T-cell (primary cell): Measurements from ENCODE around the gene GTPBP4. TPM values are rescaled to one million over a fixed set of nuclear protein-coding genes. Genes with fewer than 3 reads are reported as not detected.
A peak's percentile ranks its signal among the peaks of the same experiment; 100 is the strongest.

ENCODE experiments used
- ATAC-seq, 4 experiments: fragments of 200-7000 bp in 3 of 4; fragments of 150-1000 bp in 1 of 4; cut with Tn5 transposase; replicated peaks in 1 of 4; 1 replicate in 3 of 4; 2 replicates in 1 of 4; pipeline ENCODE4 v1.10.0; 2021; ENCODE audit warnings: moderate library complexity in 3 of 4, mild to moderate bottlenecking in 2 of 4, moderate number of reproducible peaks in 1 of 4
- CTCF ChIA-PET, 2 donors: fragments of 300-600 bp; sonication (Branson Sonifier 250); formaldehyde crosslinking; loops; one replicate each; lab custom pipeline; 2022; ENCODE audit warnings: antibody characterized with exemption in 2 of 2; lab: Charles Lee
- POLR2A ChIA-PET, 2 donors: fragments of 300-600 bp; sonication (Branson Sonifier 250); formaldehyde crosslinking; loops; one replicate each; lab custom pipeline; 2022; ENCODE audit warnings: antibody characterized with exemption in 2 of 2; lab: Charles Lee
- DNase-seq, 35 experiments: peaks; one replicate each; pipeline versions ENCODE4 v3.0.0 to v3.0.0-alpha.2; 2013 to 2023
- H3K27ac ChIP-seq: one replicate; pipeline ENCODE4 v1.5.1; 2013; ENCODE audit warnings: low read length
- H3K27me3 ChIP-seq, 2 experiments: replicated peaks in 1 of 2; 1 replicate in 1 of 2; 2 replicates in 1 of 2; pipeline versions ENCODE4 v1.6.1 to v1.7.0; 2013; ENCODE audit warnings: low read length in 1 of 2, mixed read lengths in 1 of 2; ENCODE audit not compliant: control insufficient read depth in 2 of 2, insufficient read depth in 2 of 2; ENCODE audit errors: extremely low read depth in 1 of 2
- H3K36me3 ChIP-seq, 2 donors: 1 replicate in 1 of 2; 2 replicates in 1 of 2; pipeline versions ENCODE4 v1.6.1 to v1.7.0; 2013; ENCODE audit warnings: low read length in 1 of 2; ENCODE audit not compliant: control insufficient read depth in 2 of 2, insufficient read depth in 1 of 2; ENCODE audit errors: extremely low read depth in 1 of 2
- H3K4me1 ChIP-seq, 2 experiments: 1 replicate in 1 of 2; 2 replicates in 1 of 2; pipeline versions ENCODE4 v1.6.1 to v1.7.0; 2013; ENCODE audit warnings: low read length in 2 of 2, mixed read lengths in 1 of 2; ENCODE audit not compliant: insufficient read depth in 2 of 2, control insufficient read depth in 1 of 2; ENCODE audit errors: extremely low read depth in 1 of 2
- H3K4me3 ChIP-seq, 2 donors: 1 replicate in 1 of 2; 2 replicates in 1 of 2; pipeline versions ENCODE4 v1.5.1 to v1.7.0; 2013; ENCODE audit warnings: mild to moderate bottlenecking in 2 of 2, low read length in 1 of 2, moderate library complexity in 1 of 2; ENCODE audit not compliant: control insufficient read depth in 1 of 2; ENCODE audit errors: extremely low read depth in 1 of 2
- H3K9me3 ChIP-seq: 2 replicates; pipeline ENCODE4 v1.7.0; 2013
- H3K27ac Mint-ChIP-seq, 2 donors: one replicate each; pipeline ENCODE4 v1.8.0; 2020 to 2021; ENCODE audit warnings: mild to moderate bottlenecking in 2 of 2, mixed read lengths in 2 of 2
- H3K27me3 Mint-ChIP-seq, 2 donors: one replicate each; pipeline ENCODE4 v1.8.0; 2021 to 2022; ENCODE audit warnings: mixed read lengths in 2 of 2
- H3K36me3 Mint-ChIP-seq: one replicate; pipeline ENCODE4 v1.8.0; 2021; ENCODE audit warnings: mixed read lengths
- H3K4me1 Mint-ChIP-seq, 3 donors: one replicate each; pipeline ENCODE4 v1.8.0; 2020 to 2022; ENCODE audit warnings: mixed read lengths in 3 of 3, mild to moderate bottlenecking in 1 of 3
- H3K4me3 Mint-ChIP-seq, 3 donors: one replicate each; pipeline ENCODE4 v1.8.0; 2020 to 2022; ENCODE audit warnings: mild to moderate bottlenecking in 3 of 3, mixed read lengths in 3 of 3, moderate library complexity in 3 of 3
- H3K9me3 Mint-ChIP-seq, 3 donors: one replicate each; pipeline ENCODE4 v1.8.0; 2020 to 2022; ENCODE audit warnings: mixed read lengths in 3 of 3
- WGBS: methylation state at CpG from one replicate; pipeline ENCODE4 v1.1.5; 2013; ENCODE audit warnings: missing lambda C conversion rate; ENCODE audit not compliant: insufficient coverage; 5-methylcytosine and 5-hydroxymethylcytosine counted together
- total RNA-seq, 35 experiments: library from RNA in 6 of 35; stranded (reverse) in 6 of 35; fragments of 120-200 nt in 1 of 35; gene quantifications; one replicate each; pipeline versions ENCODE4 v1.2.1 to v1.2.4 and lab custom pipeline; 2013 to 2026

GTPBP4 gene
- total RNA-seq, result 10 to 100 TPM; 44.6 to 59.1 (median 47.5) TPM
- total RNA-seq (2013), result 38.1 TPM
- total RNA-seq (lab: John Stamatoyannopoulos, UW), result 53.1 to 582 (median 91.0) reads per million in 29 experiments

- WGBS, result under 1% methylated on average over 74 of the region's 74 CpGs
- ATAC-seq (peak; percentile 98 to 99 (median 99)), DNase-seq (peak; percentile 84 to 99 (median 97))
- POLR2A ChIA-PET, result interaction anchor here in 1 of 2 donors (0.6 to 1.0 kb wide), 4 partner anchors 38 to 68 kb away, joined by 3 to 6 read pairs (median 3); partner anchors contain the start of gene IDI1
- peaks cover 42 to 46% (median 42%) of the 10 kb centered on the region in 3 donors for H3K4me1 Mint-ChIP-seq
- no peaks in the 10 kb centered on the region for H3K9me3 ChIP-seq
- H3K36me3 ChIP-seq, result peaks cover 0 to 8% of the 10 kb centered on the region in 2 donors
- no peaks in the 10 kb centered on the region for H3K27me3 ChIP-seq
- peak within 1 kb of the TSS; percentile 89 for H3K27ac ChIP-seq
- H3K27me3 Mint-ChIP-seq, result no peaks in the 10 kb centered on the region
- peak within 1 kb of the TSS; percentile 89 to 92 for H3K27ac Mint-ChIP-seq
- peaks cover 6 to 23% of the 10 kb centered on the region in 2 experiments for H3K4me1 ChIP-seq
- CTCF ChIA-PET, result interaction anchor here in 1 of 2 donors (0.8 to 1.0 kb wide), 3 partner anchors 56 to 82 kb away, joined by 3 to 5 read pairs (median 3); partner anchors contain the start of gene LARP4B
- H3K36me3 Mint-ChIP-seq, result peaks cover 10% of the 10 kb centered on the region
- no peaks in the 10 kb centered on the region for H3K9me3 Mint-ChIP-seq
- peak within 1 kb of the TSS; percentile 97 to 99 for H3K4me3 ChIP-seq
- peak within 1 kb of the TSS; percentile 91 to 97 (median 97) for H3K4me3 Mint-ChIP-seq
Observed at GRCh38 chr10:987870-988666, at the start of gene GTPBP4. Gene GTPBP4 (plus strand): TSS chr10:988434. CDS start chr10:988480, 46 bp downstream.

- Mint-ChIP-seq H3K4me1 (peaks cover 16 to 24% (median 20%) of the 10 kb centered on the region in 3 donors), H3K9me3 (no peaks in the 10 kb centered on the region), H3K27ac (peak overlapping the region; percentile 9 to 84), H3K27me3 (no peaks in the 10 kb centered on the region), H3K36me3 (no peaks in the 10 kb centered on the region), H3K4me3 (peak overlapping the region in 1 of 3 donors; percentile 59)
- 89% methylated on average over 5 of the region's 10 CpGs for WGBS
- Histone ChIP-seq H3K27me3 (no peaks in the 10 kb centered on the region), H3K27ac (no peak overlapping the region), H3K36me3 (no peaks in the 10 kb centered on the region), H3K9me3 (no peaks in the 10 kb centered on the region), H3K4me3 (no peak overlapping the region), H3K4me1 (peaks cover 6 to 9% of the 10 kb centered on the region in 2 experiments)
- ChIA-PET POLR2A (no interaction called here), CTCF (no interaction called here)
- DNase-seq (peak in 3 of 35 experiments; percentile 12 to 28 (median 13)), ATAC-seq (peak; percentile 61 to 86 (median 72))
Observed at GRCh38 chr10:938941-939678, 49.1 kb upstream of the GTPBP4 start.

GRCh38 chr10:943334-944033 is 44.8 kb upstream of the GTPBP4 start:
- ChIA-PET POLR2A (no interaction called here), CTCF (no interaction called here)
- Histone ChIP-seq H3K27ac (no peak overlapping the region), H3K27me3 (no peaks in the 10 kb centered on the region), H3K9me3 (no peaks in the 10 kb centered on the region), H3K4me1 (peaks cover 6 to 15% of the 10 kb centered on the region in 2 experiments), H3K36me3 (no peaks in the 10 kb centered on the region), H3K4me3 (no peak overlapping the region)
- H3K9me3 Mint-ChIP-seq, result no peaks in the 10 kb centered on the region
- H3K36me3 Mint-ChIP-seq, result no peaks in the 10 kb centered on the region
- no peak for ATAC-seq
- H3K4me1 Mint-ChIP-seq, result peaks cover 22 to 27% (median 25%) of the 10 kb centered on the region in 3 donors
- H3K27me3 Mint-ChIP-seq, result no peaks in the 10 kb centered on the region
- 90% methylated on average over 12 of the region's 17 CpGs for WGBS
- H3K27ac Mint-ChIP-seq, result no peak overlapping the region
- DNase-seq, result no peak
- H3K4me3 Mint-ChIP-seq, result no peak overlapping the region

- ChIA-PET CTCF (no interaction called here), POLR2A (interaction anchor here in 1 of 2 donors (0.6 kb wide), 1 partner anchor 13 kb away, joined by 3 read pairs; the partner anchor contains the start of gene LARP4B)
- H3K27ac Mint-ChIP-seq, result peak overlapping the region; percentile 26 to 39
- no peaks in the 10 kb centered on the region for H3K9me3 Mint-ChIP-seq
- ATAC-seq (peak; percentile 51 to 79 (median 67)), DNase-seq (peak in 9 of 35 experiments; percentile 2 to 53 (median 12))
- Histone ChIP-seq H3K27ac (no peak overlapping the region), H3K9me3 (no peaks in the 10 kb centered on the region), H3K4me3 (no peak overlapping the region), H3K27me3 (no peaks in the 10 kb centered on the region), H3K4me1 (peaks cover 0 to 11% of the 10 kb centered on the region in 2 experiments), H3K36me3 (no peaks in the 10 kb centered on the region)
- peak overlapping the region in 1 of 3 donors; percentile 2 for H3K4me3 Mint-ChIP-seq
- H3K36me3 Mint-ChIP-seq, result no peaks in the 10 kb centered on the region
- peaks cover 15 to 19% (median 17%) of the 10 kb centered on the region in 3 donors for H3K4me1 Mint-ChIP-seq
- whole genome bisulfite sequencing, result 38% methylated on average over 10 of the region's 14 CpGs
- H3K27me3 Mint-ChIP-seq, result no peaks in the 10 kb centered on the region
Observed at GRCh38 chr10:944034-944831, 44.0 kb upstream of the GTPBP4 start.

- CTCF ChIA-PET, result no interaction called here
Observed at GRCh38 chr10:945778-946177, 42.5 kb upstream of the GTPBP4 start.

More at GRCh38 chr10:945778-946177, 42.5 kb upstream of the GTPBP4 start:
- H3K27me3 ChIP-seq, result peaks cover 0 to 4% of the 10 kb centered on the region in 2 experiments
- peaks cover 0 to 7% of the 10 kb centered on the region in 2 experiments for H3K4me1 ChIP-seq
- ATAC-seq (no peak), DNase-seq (no peak)
- POLR2A ChIA-PET, result no interaction called here
- H3K27me3 Mint-ChIP-seq, result no peaks in the 10 kb centered on the region
- H3K4me3 Mint-ChIP-seq, result no peak overlapping the region
- peaks cover 10 to 13% (median 11%) of the 10 kb centered on the region in 3 donors for H3K4me1 Mint-ChIP-seq
- no peaks in the 10 kb centered on the region for H3K36me3 Mint-ChIP-seq
- no peak overlapping the region for H3K4me3 ChIP-seq
- no peaks in the 10 kb centered on the region for H3K9me3 ChIP-seq
- no peaks in the 10 kb centered on the region for H3K9me3 Mint-ChIP-seq
- no peaks in the 10 kb centered on the region for H3K36me3 ChIP-seq
- no peak overlapping the region for H3K27ac ChIP-seq
- no peak overlapping the region for H3K27ac Mint-ChIP-seq
- 83% methylated on average over 4 of the region's 6 CpGs for WGBS
